ENCODE data around the gene PITPNC1.

GRCh38 chr17:67528751-67529436 lies 151.8 kb downstream of the PITPNC1 start:
- TF ChIP-seq POLR2A (IDR thresholded peaks at IDR 0.05): no peak
- TF ChIP-seq, protein P1, sequence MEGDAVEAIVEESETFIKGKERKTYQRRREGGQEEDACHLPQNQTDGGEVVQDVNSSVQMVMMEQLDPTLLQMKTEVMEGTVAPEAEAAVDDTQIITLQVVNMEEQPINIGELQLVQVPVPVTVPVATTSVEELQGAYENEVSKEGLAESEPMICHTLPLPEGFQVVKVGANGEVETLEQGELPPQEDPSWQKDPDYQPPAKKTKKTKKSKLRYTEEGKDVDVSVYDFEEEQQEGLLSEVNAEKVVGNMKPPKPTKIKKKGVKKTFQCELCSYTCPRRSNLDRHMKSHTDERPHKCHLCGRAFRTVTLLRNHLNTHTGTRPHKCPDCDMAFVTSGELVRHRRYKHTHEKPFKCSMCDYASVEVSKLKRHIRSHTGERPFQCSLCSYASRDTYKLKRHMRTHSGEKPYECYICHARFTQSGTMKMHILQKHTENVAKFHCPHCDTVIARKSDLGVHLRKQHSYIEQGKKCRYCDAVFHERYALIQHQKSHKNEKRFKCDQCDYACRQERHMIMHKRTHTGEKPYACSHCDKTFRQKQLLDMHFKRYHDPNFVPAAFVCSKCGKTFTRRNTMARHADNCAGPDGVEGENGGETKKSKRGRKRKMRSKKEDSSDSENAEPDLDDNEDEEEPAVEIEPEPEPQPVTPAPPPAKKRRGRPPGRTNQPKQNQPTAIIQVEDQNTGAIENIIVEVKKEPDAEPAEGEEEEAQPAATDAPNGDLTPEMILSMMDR (IDR thresholded peaks at IDR 0.05): no peak

Measured in uterus (tissue), 2 donors.